GM19468 (cell line): Measurements from ENCODE around the gene SAMD8.

ENCODE experiments used
- ATAC-seq: cut with Tn5 transposase; IDR thresholded peaks from one replicate; pipeline ENCODE4 v1.9.1; 2021; ENCODE audit warnings: mild to moderate bottlenecking, moderate library complexity, moderate number of reproducible peaks; ENCODE audit not compliant: unreplicated experiment; ENCODE audit errors: extremely low read depth

SAMD8 gene

DNA sequence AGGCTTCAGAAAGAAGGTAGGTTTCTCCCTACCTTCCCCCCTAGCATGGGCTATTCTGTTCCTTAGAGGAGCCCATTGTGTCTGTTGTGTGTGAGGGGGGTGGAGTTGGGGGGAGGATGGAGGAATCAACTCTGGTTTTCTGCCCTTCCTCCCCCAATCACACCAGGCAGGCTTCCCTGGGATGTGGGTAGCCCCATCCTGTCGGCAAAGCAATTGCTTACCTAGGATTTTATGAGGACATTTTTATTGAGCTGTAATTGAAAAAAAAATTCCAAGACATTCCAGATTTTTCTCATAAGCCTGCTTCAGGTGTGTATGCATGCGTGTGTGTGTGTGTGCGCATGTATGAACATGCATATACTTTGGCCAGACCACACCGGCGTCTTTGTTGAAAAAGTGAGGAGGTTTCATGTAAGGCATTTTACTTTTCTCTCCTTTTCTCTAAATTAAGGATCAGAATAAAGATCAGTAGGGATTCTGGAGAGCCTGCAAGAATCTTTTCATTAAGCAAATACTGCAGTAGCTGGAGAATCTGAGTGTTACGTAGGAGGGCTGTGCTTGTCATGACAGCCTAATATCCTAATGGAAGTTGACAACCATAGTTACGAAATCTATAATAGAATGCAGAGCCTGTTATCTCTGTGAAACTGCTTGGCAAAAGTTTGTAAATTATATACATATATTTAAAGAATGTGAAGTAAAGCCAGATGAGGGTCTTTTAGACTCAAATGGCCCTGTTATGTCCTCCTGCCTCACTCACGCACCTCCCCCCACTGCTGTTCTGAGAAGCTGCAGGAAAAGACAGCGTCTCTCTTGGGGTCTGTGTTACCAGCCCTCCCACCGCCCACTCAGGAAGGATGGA is 27.3 kb upstream of the SAMD8 start:
- no peak for ATAC-seq

DNA sequence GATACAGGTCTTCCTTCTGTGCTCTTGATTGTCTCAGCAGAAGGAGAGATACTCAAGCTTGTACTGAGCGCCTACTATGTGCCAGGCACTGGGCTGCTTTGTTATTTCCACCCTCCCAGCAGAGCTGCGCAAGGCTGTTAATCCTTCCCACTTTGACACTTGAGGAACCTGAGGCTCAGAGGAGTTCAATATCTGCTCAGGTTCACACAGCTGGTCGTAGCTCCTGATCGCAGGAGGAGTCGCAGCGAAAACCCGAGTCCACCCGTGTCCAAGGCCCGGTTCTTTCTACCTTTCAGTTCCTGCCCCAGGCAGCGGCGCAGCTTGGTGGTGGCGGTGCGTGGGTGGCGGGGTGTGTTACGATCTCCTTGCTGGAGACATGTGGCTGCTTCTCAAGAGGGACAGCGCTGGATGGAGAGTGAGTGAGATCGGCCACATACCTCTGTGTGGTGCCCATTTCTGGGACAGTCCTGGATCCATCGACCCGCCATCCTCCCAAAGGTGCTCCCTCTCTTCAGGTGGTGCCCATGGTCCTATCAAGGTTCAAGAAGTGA is 26.5 kb upstream of the SAMD8 start:
- no peak for ATAC-seq

GRCh38 chr10:75086278-75086934 is 25.1 kb upstream of the SAMD8 start:
- no peak for ATAC-seq

- ATAC-seq = no peak
Observed at GRCh38 chr10:75088640-75089039, 22.8 kb upstream of the SAMD8 start.

DNA sequence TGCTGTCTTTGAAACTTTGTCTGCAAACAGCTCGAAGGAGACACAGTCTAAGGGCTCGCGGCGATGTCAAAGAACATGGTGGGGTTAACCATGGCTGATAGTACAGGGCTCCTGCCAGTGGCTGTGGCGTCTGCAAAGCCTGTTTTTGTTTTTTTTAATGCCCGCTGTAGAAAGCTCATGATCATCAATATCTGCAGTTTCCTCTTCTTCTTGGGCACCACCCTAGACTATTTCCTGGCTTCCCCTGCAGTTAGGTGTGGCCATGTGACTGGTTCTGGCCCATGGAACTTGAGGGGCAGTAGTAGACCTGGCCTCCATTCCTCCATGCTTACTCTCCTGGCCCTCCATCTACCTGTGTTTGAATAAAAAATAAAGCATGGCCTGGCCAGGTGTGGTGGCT is 21.8 kb upstream of the SAMD8 start:
- ATAC-seq = no peak

DNA sequence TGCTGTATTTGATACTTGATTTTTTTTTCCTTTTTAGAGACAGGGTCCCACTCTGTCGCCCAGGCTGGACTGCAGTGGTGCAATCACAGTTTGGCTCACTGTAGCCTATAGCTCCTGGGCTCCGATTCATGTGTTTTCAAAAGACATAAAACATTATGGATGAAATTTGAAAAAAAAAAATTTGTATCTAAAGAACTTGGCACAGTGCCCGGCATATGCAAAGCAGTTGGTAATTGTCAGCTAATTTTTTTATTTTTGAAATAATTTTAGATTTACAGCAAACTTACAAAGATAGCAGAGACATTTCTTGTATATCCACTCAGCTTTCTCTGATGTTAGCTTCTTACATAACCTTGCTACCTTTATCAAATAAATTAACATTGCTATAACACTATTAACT is 20.3 kb upstream of the SAMD8 start:
- no peak for ATAC-seq

- ATAC-seq = no peak
Observed at GRCh38 chr10:75094465-75094864, 17.0 kb upstream of the SAMD8 start.

DNA sequence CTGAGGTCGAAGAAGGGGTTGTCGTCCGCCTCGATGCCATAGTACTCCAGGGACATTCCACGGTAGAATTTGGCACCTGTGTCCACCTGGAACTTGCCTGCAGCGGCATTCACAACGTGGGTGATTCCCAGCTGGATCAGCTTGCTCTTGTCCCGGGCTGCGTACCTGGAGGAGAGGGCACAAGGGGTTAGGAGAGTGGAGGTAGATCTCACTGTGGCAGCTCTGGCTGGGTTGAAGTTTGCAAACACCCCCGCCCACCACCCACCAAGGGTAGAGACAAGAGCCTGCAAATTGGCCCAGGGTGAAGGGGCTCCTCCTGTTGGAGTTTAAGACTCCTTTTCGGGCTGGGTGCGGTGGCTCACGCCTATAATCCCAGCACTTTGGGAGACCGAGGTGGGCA is 15.8 kb upstream of the SAMD8 start:
- ATAC-seq = no peak

DNA sequence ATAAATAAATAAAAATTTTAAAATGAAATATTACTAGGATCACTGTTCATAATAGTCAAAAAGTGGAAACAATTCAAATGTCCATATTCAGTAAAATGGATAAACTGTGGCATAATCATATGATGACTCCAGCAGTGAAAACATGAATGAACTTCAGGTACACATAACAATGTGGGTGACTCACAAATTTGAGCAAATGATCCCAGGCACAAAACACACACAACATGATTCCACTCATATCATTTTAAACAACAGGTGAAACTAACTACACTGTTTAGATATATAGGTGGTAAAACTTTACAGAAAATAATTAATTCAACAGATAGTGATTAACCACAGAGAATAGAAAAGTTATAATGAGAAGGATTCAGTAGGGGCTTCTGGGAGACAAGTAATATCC is 14.7 kb upstream of the SAMD8 start:
- no peak for ATAC-seq

DNA sequence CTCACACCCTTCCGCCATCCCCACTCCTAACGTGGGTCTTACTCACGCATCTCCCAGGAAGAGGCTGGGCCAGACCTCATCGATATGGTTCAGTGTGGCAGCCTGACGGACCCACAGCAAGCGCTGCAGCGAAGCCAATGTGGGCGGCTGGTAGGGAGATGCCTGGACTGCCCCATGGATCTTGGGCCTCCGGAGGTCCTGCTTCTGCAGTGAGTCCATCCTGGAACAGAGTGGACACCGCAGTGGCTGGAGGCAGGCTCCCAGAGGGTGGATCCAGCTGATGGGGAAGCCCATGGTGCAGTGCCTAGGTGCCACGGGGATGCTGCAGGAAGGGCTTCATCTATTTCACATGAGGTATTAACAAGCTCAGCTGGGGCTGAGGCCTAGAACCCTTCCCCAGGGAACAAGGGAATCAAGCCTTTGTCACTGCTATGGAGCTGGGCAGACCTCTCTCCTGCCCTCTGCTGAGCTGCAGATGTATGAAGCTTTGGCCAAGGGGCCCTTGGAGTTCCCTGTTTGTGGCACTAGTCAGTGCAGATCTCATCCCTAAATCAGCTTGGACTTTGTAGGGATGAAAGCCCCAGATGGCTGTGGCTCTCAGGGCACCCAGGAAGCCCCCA is 13.7 kb upstream of the SAMD8 start:
- no peak for ATAC-seq

- ATAC-seq = no peak
Observed at GRCh38 chr10:75098902-75099673, 12.4 kb upstream of the SAMD8 start.

- no peak for ATAC-seq
Observed at GRCh38 chr10:75099952-75100763, 11.3 kb upstream of the SAMD8 start.

DNA sequence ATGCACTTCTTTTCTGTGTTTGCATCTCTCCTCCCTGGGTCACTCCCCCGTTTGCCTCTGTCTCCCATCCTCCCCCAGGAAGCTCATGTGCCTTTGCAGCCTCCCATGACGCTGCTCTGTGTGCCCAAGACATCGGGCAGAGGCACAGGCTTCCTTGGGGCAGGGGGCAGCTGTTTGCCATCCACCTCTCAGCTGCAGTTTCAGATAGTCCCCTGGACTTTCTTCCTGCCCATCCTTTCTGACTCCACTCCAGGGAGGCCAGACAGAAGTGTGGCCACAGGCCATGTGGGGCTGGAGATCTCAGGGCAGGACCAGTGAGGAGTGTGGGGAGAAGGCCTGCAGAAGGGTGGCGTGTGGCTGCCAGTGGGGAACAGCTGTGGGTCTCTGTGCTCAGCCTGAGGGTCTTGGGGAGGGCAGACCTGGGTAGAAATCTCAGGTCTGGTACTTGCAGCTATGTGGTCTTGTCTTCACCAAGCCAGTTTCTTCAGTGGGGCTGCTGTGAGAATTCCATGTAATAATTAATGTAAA is 10.6 kb upstream of the SAMD8 start:
- no peak for ATAC-seq

DNA sequence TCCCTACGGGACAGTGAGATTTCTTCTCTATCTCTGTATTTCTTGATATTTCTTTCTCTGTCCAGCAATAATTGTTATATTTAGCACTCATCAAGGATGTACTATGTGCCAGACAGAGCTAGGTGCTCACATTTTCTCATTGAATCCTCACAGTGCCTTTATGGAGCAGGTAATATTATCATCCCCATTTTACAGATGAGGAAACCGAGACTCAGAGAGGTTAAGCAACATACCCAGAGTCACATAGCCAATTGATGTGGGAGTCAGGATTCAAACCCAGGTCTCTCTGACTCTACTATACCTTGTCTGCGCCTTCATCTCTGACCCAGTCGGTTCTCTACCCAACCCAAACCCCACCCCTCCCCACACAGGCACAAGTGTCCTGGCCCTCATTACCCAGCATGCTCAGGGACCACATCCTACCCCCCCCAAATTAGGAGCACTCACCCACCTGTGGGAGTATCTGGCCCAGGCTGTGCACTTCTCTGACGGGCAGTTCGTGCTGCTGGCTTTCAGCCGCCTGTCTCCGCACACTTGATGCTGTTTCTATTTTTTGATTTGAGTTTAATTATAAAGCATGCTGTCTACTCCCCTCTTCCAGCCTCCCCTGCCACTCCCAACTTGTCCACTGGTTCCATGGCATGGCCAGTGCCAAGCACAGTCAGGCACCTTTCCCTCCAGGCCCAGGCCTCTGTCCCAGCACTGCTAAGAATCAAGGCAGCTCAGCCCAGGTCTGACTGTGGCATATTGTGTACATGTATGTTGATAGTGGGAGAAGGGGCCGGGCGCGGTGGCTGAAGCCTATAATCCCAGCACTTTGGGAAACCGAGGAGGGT is 9.8 kb upstream of the SAMD8 start:
- no peak for ATAC-seq

- no peak for ATAC-seq
Observed at GRCh38 chr10:75102830-75103673, 8.4 kb upstream of the SAMD8 start.

DNA sequence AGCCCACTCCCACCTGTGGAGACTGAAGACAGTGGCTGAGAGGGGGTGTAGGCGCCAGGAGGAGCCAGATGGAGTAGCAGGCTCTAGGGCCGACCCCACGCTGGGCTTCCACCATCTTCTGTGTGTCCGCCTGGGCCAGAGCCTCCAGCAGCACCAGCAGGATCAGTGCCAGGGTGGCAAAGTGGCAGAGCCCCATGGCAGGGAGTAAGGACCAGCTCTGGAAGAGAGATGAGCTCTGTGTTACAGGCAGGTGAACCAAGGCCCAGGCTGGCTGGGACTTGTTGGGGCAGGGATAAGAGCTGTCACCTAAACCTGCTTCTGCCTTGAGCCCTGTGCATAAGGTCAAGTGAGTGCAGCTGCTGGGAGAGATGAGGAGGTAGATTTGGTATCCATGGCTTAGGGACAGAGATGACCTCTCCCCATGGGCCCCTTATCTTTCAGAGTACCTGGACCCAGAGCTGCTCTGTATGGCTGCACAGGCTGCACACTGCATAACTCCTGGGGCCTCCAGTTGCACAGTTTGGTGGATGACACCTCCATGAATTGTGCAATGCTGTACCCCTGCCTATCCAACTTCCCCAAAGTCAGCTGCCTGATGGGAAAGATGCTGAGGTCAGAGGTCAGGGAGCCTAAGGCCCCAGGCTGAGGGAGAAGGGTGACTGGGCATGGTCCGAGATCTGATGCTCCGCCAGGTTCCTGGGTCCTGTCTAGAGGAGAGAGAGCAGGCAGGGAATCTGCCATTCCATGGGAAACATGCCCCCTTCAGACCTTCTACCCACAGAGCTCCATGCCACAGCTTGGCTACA is 7.4 kb upstream of the SAMD8 start:
- ATAC-seq = no peak

- no peak for ATAC-seq
Observed at GRCh38 chr10:75104842-75105241, 6.6 kb upstream of the SAMD8 start.
